A549 (cell line): ENCODE measurements around the gene CD164L2. TPM values are rescaled to one million over a fixed set of nuclear protein-coding genes. Genes with fewer than 3 reads are reported as not detected.
A peak's percentile ranks its signal among the peaks of the same experiment; 100 is the strongest.

Source experiments
- ATAC-seq, 2 experiments: fragments of 200-7000 bp in 1 of 2; fragments of >200 bp in 1 of 2; cut with Nextera tagmentation in 1 of 2; cut with Tn5 transposase in 1 of 2; 3 replicates each; pipeline versions ENCODE4 v1.8.0 to v1.9.1; 2018 to 2020; ENCODE audit warnings: mild to moderate bottlenecking in 1 of 2, moderate library complexity in 1 of 2
- CTCF ChIA-PET: fragments of 300-600 bp; sonication (Branson Sonifier 250); formaldehyde crosslinking; extraction: SDS; loops from one replicate; lab custom pipeline; 2021; ENCODE audit warnings: antibody characterized with exemption, inconsistent platforms; lab: Yijun Ruan, JAX
- POLR2A ChIA-PET: fragments of 350-600 bp; formaldehyde crosslinking; extraction: SDS; loops from one replicate; lab custom pipeline; 2021; ENCODE audit warnings: antibody characterized with exemption, inconsistent platforms; lab: Yijun Ruan, JAX
- DNase-seq, 2 experiments: peaks; one replicate each; pipeline versions ENCODE4 v3.0.0 to v3.0.0-alpha.2; 2011 to 2016; ENCODE audit warnings: low read depth in 1 of 2, low spot score in 1 of 2
- FAIRE-seq: peaks from 2 replicates; lab custom pipeline; 2011; peaks lifted over from hg19 to GRCh38; lab: Jason Lieb, UNC
- H3K27ac ChIP-seq, 2 experiments: fragments of >200 bp; sonication (Bioruptor Twin); formaldehyde crosslinking; 3 replicates each; pipeline ENCODE4 v1.5.1; 2016 to 2017
- H3K4me1 ChIP-seq: fragments of >200 bp; sonication (Bioruptor Twin); formaldehyde crosslinking; 3 replicates; pipeline ENCODE4 v1.6.1; 2016
- H3K4me2 ChIP-seq: fragments of >200 bp; sonication (Bioruptor Twin); formaldehyde crosslinking; 3 replicates; pipeline ENCODE4 v1.6.1; 2016
- H3K4me3 ChIP-seq: fragments of >200 bp; sonication (Bioruptor Twin); formaldehyde crosslinking; 3 replicates; pipeline ENCODE4 v1.5.1; 2016
- H3K9me3 ChIP-seq: fragments of >200 bp; sonication (Bioruptor Twin); formaldehyde crosslinking; 3 replicates; pipeline ENCODE4 v1.6.1; 2016
- E2F6 ChIP-seq: IDR thresholded peaks from 2 replicates; pipeline ENCODE4 v1.6.1; 2012; ENCODE audit warnings: low read depth, borderline replicate concordance
- FOSL2 ChIP-seq, 2 experiments: fragments of 450-650 bp in 1 of 2; fragments of >200 bp in 1 of 2; sonication (Bioruptor Twin) in 1 of 2; formaldehyde crosslinking; IDR thresholded peaks; 2 replicates each; pipeline versions ENCODE4 v1.5.0 to v1.6.1; 2016 to 2020; ENCODE audit warnings: mild to moderate bottlenecking in 1 of 2, moderate library complexity in 1 of 2
- FOXS1 ChIP-seq: fragments of 250-450 bp; sonication (Bioruptor Pico); IDR thresholded peaks from 2 replicates; pipeline ENCODE4 v1.5.0; 2020; ENCODE audit warnings: mild to moderate bottlenecking, moderate library complexity
- HOXB5 ChIP-seq: fragments of 250-450 bp; sonication (Bioruptor Pico); IDR thresholded peaks from 2 replicates; pipeline ENCODE4 v1.5.0; 2020; ENCODE audit warnings: mild to moderate bottlenecking, moderate library complexity
- JUN ChIP-seq, 2 experiments: fragments of >200 bp; sonication (Bioruptor Twin); formaldehyde crosslinking; IDR thresholded peaks; 2 replicates in 1 of 2; 3 replicates in 1 of 2; pipeline ENCODE4 v1.6.1; 2016 to 2017
- KDM1A ChIP-seq: fragments of 200-600 bp; sonication (generic); IDR thresholded peaks from 2 replicates; pipeline ENCODE4 v1.6.1; 2016; ENCODE audit warnings: low read depth, mild to moderate bottlenecking
- MAFK ChIP-seq: fragments of 450-650 bp; IDR thresholded peaks from 2 replicates; pipeline ENCODE4 v1.6.1; 2014; ENCODE audit not compliant: partially characterized antibody
- POLR2AphosphoS2 ChIP-seq: conservative IDR thresholded peaks from 2 replicates; pipeline ENCODE4 v1.6.1; 2012; ENCODE audit warnings: low read length, improper control_type of control experiment, inconsistent platforms
- RAD21 ChIP-seq, 2 experiments: fragments of >200 bp in 1 of 2; sonication (Bioruptor Twin) in 1 of 2; formaldehyde crosslinking in 1 of 2; IDR thresholded peaks in 1 of 2; conservative IDR thresholded peaks in 1 of 2; 2 replicates in 1 of 2; 3 replicates in 1 of 2; pipeline ENCODE4 v1.6.1; 2012 to 2018; ENCODE audit warnings: inconsistent platforms in 1 of 2
- ZC3H11A ChIP-seq: fragments of 450-650 bp; IDR thresholded peaks from 2 replicates; pipeline ENCODE4 v1.6.1; 2014; ENCODE audit warnings: antibody characterized with exemption, mild to moderate bottlenecking
- ZFP36 ChIP-seq: fragments of 450-650 bp; IDR thresholded peaks from 2 replicates; pipeline ENCODE4 v1.6.1; 2014; ENCODE audit warnings: borderline replicate concordance; ENCODE audit not compliant: partially characterized antibody
- ZNF302 ChIP-seq: fragments of 250-450 bp; sonication (Bioruptor Pico); IDR thresholded peaks from 2 replicates; pipeline ENCODE4 v1.9.0; 2021; ENCODE audit warnings: inconsistent platforms, mild to moderate bottlenecking, moderate library complexity
- WGBS: methylation state at CpG from one replicate; pipeline ENCODE4 v1.1.6; 2017; ENCODE audit errors: missing lambda C conversion rate; 5-methylcytosine and 5-hydroxymethylcytosine counted together
- polyA plus RNA-seq, 4 experiments: library from polyadenylated mRNA; depleted of rRNA in 3 of 4; stranded (reverse); fragments of >200 nt; fragmentation: RNase III in 1 of 4; extraction: RNeasy Plus Mini Kit Qiagen cat#74134 plus additional on column Dnase treatment in 1 of 4; gene quantifications; 2 replicates in 3 of 4; 3 replicates in 1 of 4; pipeline ENCODE4 v1.2.3, GENCODE V29; 2011 to 2017
- TF ChIP-seq, protein P1 (sequence below): IDR thresholded peaks from 2 replicates; pipeline ENCODE4 v1.6.1; 2012
- TF ChIP-seq, protein P2 (sequence below): fragments of 150-350 bp; IDR thresholded peaks from 2 replicates; pipeline ENCODE4 v1.6.1; 2014; ENCODE audit warnings: low read depth, mild to moderate bottlenecking, low read length
- TF ChIP-seq, protein P3 (sequence below): fragments of 250-450 bp; sonication (Bioruptor Pico); IDR thresholded peaks from 2 replicates; pipeline ENCODE4 v1.5.0; 2020; ENCODE audit warnings: low read depth, mild to moderate bottlenecking, moderate library complexity
- TF ChIP-seq, protein P4 (sequence below): fragments of 450-650 bp; IDR thresholded peaks from 2 replicates; pipeline ENCODE4 v1.6.1; 2014; ENCODE audit warnings: antibody characterized with exemption

CD164L2 gene
- polyA plus RNA-seq, 2 of the 4 experiments (the other 2 are of a cell fraction): not detected

DNA sequence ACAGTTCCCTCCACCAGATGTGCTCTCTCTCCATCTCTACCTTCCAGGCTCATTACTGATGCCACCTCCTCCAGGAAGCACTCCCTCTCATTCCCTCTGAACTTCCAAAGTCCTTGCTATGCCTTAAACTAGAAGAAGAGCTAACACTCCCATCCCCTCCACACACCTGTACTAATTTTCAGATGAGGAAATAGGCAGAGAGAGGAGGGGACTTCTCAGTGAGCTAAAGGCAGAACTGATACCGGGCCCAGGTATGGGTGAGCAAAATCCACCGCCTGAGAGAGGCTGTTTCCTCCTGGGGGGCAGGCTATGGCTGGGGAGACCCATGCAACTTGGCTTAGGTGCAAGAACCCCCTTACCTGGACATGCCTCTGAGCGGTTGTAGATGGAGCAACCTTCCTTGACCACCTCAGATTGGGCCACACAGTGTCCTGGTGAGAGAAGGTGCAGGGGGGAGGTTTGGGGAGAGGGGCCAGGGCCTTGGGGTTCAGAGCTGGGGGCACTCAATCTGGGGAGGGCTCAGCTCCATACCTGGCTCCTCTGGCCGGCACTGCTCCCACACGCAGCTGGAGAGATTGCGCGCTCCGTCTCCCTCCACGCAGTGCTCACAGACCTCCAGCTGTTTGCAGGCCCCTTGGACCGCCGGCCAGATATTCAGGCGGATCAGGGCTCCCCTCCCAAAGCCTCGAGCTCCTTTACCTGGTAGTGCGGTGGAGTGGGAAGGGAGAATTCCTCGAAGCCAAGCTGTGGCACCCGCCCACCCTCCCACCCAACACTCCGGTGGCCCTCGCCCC is 967 bp downstream of the CD164L2 start:
- Histone ChIP-seq H3K4me2 (no peak overlapping the region), H3K4me1 (no peaks in the 10 kb centered on the region), H3K4me3 (no peak overlapping the region), H3K9me3 (no peaks in the 10 kb centered on the region), H3K27ac (no peak overlapping the region)
- POLR2A ChIA-PET: no interaction called here
- TF ChIP-seq ZFP36 (peak; percentile 40), POLR2AphosphoS2 (no peak)
- CTCF ChIA-PET: interaction anchor here (0.5 to 12.0 kb wide), 12 partner anchors 9 to 281 kb away, joined by 3 to 215 read pairs (median 6); partner anchors contain the start of gene MAP3K6
- no peak for ATAC-seq
- WGBS: 66% methylated on average over 10 of the region's 18 CpGs
- FAIRE-seq: no peak
- no peak for DNase-seq

DNA sequence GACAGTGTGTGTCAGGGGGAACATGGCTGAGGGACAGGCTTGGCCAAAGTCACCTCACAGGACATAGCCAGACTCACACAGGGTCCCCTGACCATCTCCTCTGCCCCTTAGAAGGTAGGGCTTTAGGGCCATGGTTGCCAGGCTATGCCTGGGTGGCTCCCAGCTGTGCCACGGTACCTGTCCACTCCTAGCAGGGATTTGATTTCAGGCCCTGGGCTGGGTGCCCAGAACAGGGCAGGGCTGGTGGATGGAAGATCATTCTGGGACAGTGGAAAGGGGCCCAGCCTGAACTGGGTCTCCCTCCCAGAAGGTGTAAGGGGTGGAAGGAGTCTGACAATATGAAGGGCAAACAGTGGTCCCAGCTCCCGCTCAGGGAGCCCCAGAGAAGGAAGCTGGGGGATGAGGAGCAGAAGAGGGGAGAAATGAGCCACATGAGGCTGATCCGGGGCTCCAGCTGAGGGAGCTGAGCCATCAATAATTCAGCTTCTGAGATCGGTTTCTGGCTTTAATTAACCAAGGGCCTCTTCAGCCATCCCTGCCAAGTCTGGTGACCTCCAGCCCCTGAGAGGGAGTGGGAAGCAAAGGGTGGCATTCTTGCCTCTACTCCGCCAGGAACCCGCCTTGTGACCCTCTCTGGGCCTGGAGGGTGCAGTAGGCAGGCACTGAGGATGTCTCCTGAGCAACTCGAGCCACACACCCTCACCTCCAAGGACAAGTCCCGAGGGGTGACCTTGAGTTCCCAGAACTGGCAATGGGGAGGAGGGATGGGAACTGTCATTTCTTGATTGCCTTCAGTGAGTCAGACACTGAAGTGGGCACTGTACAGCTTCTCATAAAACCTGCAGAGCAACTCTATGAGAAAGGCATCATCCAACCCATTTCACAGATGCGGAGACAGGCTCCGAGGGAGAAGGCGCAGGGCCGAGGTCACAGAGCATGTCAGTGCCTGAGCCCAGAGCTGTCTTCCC is 2.1 kb downstream of the CD164L2 start:
- TF ChIP-seq ZNF302 (no peak), RAD21 (conservative IDR thresholded peaks at IDR 0.05 in 1 of 2, IDR thresholded peaks at IDR 0.05 in 1 of 2) (no peak), ZFP36 (no peak), JUN (IDR thresholded peaks at IDR 0.05) (no peak), FOXS1 (CRISPR knock-in tag) (no peak), KDM1A (no peak), ZC3H11A (no peak), MAFK (no peak), FOSL2 (IDR thresholded peaks at IDR 0.05) (no peak), FOSL2 (CRISPR knock-in tag; IDR thresholded peaks at IDR 0.05) (no peak), HOXB5 (no peak), E2F6 (no peak)
- TF ChIP-seq, protein P1, sequence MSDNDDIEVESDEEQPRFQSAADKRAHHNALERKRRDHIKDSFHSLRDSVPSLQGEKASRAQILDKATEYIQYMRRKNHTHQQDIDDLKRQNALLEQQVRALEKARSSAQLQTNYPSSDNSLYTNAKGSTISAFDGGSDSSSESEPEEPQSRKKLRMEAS: no peak
- TF ChIP-seq, protein P2, sequence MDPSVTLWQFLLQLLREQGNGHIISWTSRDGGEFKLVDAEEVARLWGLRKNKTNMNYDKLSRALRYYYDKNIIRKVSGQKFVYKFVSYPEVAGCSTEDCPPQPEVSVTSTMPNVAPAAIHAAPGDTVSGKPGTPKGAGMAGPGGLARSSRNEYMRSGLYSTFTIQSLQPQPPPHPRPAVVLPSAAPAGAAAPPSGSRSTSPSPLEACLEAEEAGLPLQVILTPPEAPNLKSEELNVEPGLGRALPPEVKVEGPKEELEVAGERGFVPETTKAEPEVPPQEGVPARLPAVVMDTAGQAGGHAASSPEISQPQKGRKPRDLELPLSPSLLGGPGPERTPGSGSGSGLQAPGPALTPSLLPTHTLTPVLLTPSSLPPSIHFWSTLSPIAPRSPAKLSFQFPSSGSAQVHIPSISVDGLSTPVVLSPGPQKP: no peak
- TF ChIP-seq, protein P3, sequence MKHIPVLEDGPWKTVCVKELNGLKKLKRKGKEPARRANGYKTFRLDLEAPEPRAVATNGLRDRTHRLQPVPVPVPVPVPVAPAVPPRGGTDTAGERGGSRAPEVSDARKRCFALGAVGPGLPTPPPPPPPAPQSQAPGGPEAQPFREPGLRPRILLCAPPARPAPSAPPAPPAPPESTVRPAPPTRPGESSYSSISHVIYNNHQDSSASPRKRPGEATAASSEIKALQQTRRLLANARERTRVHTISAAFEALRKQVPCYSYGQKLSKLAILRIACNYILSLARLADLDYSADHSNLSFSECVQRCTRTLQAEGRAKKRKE (CRISPR knock-in tag): no peak
- TF ChIP-seq, protein P4, sequence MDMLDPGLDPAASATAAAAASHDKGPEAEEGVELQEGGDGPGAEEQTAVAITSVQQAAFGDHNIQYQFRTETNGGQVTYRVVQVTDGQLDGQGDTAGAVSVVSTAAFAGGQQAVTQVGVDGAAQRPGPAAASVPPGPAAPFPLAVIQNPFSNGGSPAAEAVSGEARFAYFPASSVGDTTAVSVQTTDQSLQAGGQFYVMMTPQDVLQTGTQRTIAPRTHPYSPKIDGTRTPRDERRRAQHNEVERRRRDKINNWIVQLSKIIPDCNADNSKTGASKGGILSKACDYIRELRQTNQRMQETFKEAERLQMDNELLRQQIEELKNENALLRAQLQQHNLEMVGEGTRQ: no peak
- TF ChIP-seq, all 56 proteins: peak for 0
- Histone ChIP-seq H3K4me2 (no peak overlapping the region), H3K9me3 (no peaks in the 10 kb centered on the region), H3K27ac (no peak overlapping the region), H3K4me3 (no peak overlapping the region), H3K4me1 (no peaks in the 10 kb centered on the region)
- FAIRE-seq: no peak
- peak in 1 of 2 experiments; percentile 45; a peak in 2 of 6 replicates for ATAC-seq
- 60% methylated on average over 6 of the region's 12 CpGs for WGBS
- ChIA-PET POLR2A (no interaction called here), CTCF (interaction anchor here (0.9 to 12.0 kb wide), 9 partner anchors 9 to 225 kb away, joined by 3 to 215 read pairs (median 6); partner anchors contain the start of gene MAP3K6)
- no peak for DNase-seq
